ENCODE data around the gene PIP4K2A.
"Not testable (repeated sequence)": the region's sequence is repeated elsewhere in the genome, so short reads cannot be mapped to it uniquely, and the experiment has no call there.

The PIP4K2A gene

GRCh38 chr10:22548344-22548743 is 166.0 kb downstream of the PIP4K2A start:
- no peak for DNase-seq

GRCh38 chr10:22545643-22546042 is 168.7 kb downstream of the PIP4K2A start:
- DNase-seq = no peak

GRCh38 chr10:22544325-22545068 is 169.9 kb downstream of the PIP4K2A start:
- DNase-seq = no peak

- no peak for DNase-seq
Observed at GRCh38 chr10:22542773-22543172, 171.6 kb downstream of the PIP4K2A start.

- DNase-seq = no peak
Observed at GRCh38 chr10:22541900-22542299, 172.5 kb downstream of the PIP4K2A start.

- no peak for DNase-seq
Observed at GRCh38 chr10:22539579-22540298, 174.6 kb downstream of the PIP4K2A start.

- no peak for DNase-seq
Observed at GRCh38 chr10:22537810-22538209, 176.6 kb downstream of the PIP4K2A start.

GRCh38 chr10:22536620-22537019 is 177.8 kb downstream of the PIP4K2A start:
- no peak for DNase-seq

GRCh38 chr10:22534849-22535604 is 179.4 kb downstream of the PIP4K2A start:
- no peak for DNase-seq

GRCh38 chr10:22531441-22531840 is 182.9 kb downstream of the PIP4K2A start:
- DNase-seq = no peak

GRCh38 chr10:22531008-22531407 is 183.4 kb downstream of the PIP4K2A start:
- no peak for DNase-seq

- no peak for DNase-seq
Observed at GRCh38 chr10:22527520-22527919, 186.9 kb downstream of the PIP4K2A start.

- DNase-seq = not testable (repeated sequence)
Observed at GRCh38 chr10:22524333-22524732, 190.0 kb downstream of the PIP4K2A start.

- not testable (repeated sequence) for DNase-seq
Observed at GRCh38 chr10:22520645-22521044, 193.7 kb downstream of the PIP4K2A start.

GRCh38 chr10:22518167-22518724 is 196.1 kb downstream of the PIP4K2A start:
- DNase-seq = no peak

GRCh38 chr10:22515009-22515408 is 199.4 kb downstream of the PIP4K2A start:
- no peak for DNase-seq

- not testable (repeated sequence) for DNase-seq
Observed at GRCh38 chr10:22514414-22514758, 200.0 kb downstream of the PIP4K2A start.

- DNase-seq = not testable (repeated sequence)
Observed at GRCh38 chr10:22513483-22514413, 200.6 kb downstream of the PIP4K2A start.

GRCh38 chr10:22512015-22512414 is 202.4 kb downstream of the PIP4K2A start:
- DNase-seq = not testable (repeated sequence)

GRCh38 chr10:22508214-22508613 is 206.2 kb downstream of the PIP4K2A start:
- not testable (repeated sequence) for DNase-seq

GRCh38 chr10:22505911-22506685 is 208.3 kb downstream of the PIP4K2A start:
- no peak for DNase-seq
